Loucy (cell line): Measurements from ENCODE around the gene C10orf67.

Experiments used
- H2AFZ ChIP-seq: fragments of 200-600 bp; sonication (generic); 2 replicates; pipeline ENCODE4 v1.6.0; 2016; ENCODE audit warnings: antibody characterized with exemption, mild to moderate bottlenecking, low read length, moderate library complexity
- H3F3A ChIP-seq: fragments of 200-600 bp; 2 replicates; pipeline ENCODE4 v1.6.0; 2016; ENCODE audit warnings: antibody characterized with exemption, low read depth, mild to moderate bottlenecking
- H3K27me3 ChIP-seq: fragments of 200-600 bp; sonication (generic); 2 replicates; pipeline ENCODE4 v1.6.1; 2014; ENCODE audit warnings: low read length, mild to moderate bottlenecking; ENCODE audit not compliant: insufficient read depth, poor library complexity, severe bottlenecking
- H3K36me3 ChIP-seq: fragments of 200-600 bp; sonication (generic); 2 replicates; pipeline ENCODE4 v1.6.1; 2016; ENCODE audit warnings: low read length; ENCODE audit not compliant: insufficient read depth
- H3K4me1 ChIP-seq: fragments of 200-600 bp; sonication (generic); 2 replicates; pipeline ENCODE4 v1.5.1; 2014; ENCODE audit warnings: low read length, mild to moderate bottlenecking; ENCODE audit not compliant: insufficient read depth, poor library complexity, severe bottlenecking
- H3K4me2 ChIP-seq: fragments of 200-600 bp; sonication (generic); 2 replicates; pipeline ENCODE4 v1.6.0; 2014; ENCODE audit warnings: antibody characterized with exemption, low read length, low read depth, mild to moderate bottlenecking; ENCODE audit not compliant: poor library complexity, severe bottlenecking
- H3K4me3 ChIP-seq: fragments of 200-600 bp; sonication (generic); 2 replicates; pipeline ENCODE4 v1.5.1; 2014; ENCODE audit warnings: low read length, mild to moderate bottlenecking, mixed read lengths; ENCODE audit not compliant: poor library complexity, severe bottlenecking
- H3K79me2 ChIP-seq: fragments of 200-600 bp; sonication (generic); 2 replicates; pipeline ENCODE4 v1.6.1; 2014; ENCODE audit warnings: low read length; ENCODE audit not compliant: insufficient read depth
- H3K9ac ChIP-seq: fragments of 200-600 bp; sonication (generic); 2 replicates; pipeline ENCODE4 v1.6.0; 2014; ENCODE audit warnings: mild to moderate bottlenecking, low read depth, low read length, moderate library complexity; ENCODE audit not compliant: poor library complexity, severe bottlenecking
- H3K9me2 ChIP-seq: fragments of 200-600 bp; sonication (generic); replicated peaks from 2 replicates; pipeline ENCODE4 v1.6.1; 2016; ENCODE audit warnings: low read depth, low read length, mixed read lengths
- H3K9me3 ChIP-seq: fragments of 200-600 bp; sonication (generic); 2 replicates; pipeline ENCODE4 v1.6.1; 2014; ENCODE audit warnings: mild to moderate bottlenecking, antibody characterized with exemption, low read length, low read depth; ENCODE audit not compliant: insufficient read depth
- H4K20me1 ChIP-seq: fragments of 200-600 bp; sonication (generic); 2 replicates; pipeline ENCODE4 v1.6.0; 2014; ENCODE audit warnings: antibody characterized with exemption, low read length, mild to moderate bottlenecking; ENCODE audit not compliant: insufficient read depth, poor library complexity, severe bottlenecking
- EZH2phosphoT487 ChIP-seq: fragments of 200-600 bp; IDR thresholded peaks from 2 replicates; pipeline ENCODE4 v1.6.1; 2018; ENCODE audit warnings: antibody characterized with exemption, mild to moderate bottlenecking, moderate library complexity, borderline replicate concordance
- TF ChIP-seq, protein P1 (sequence below): fragments of 200-600 bp; sonication (generic); conservative IDR thresholded peaks from 2 replicates; pipeline ENCODE4 v1.5.1; 2014; ENCODE audit warnings: mild to moderate bottlenecking, antibody characterized with exemption, low read length

Gene C10orf67

DNA sequence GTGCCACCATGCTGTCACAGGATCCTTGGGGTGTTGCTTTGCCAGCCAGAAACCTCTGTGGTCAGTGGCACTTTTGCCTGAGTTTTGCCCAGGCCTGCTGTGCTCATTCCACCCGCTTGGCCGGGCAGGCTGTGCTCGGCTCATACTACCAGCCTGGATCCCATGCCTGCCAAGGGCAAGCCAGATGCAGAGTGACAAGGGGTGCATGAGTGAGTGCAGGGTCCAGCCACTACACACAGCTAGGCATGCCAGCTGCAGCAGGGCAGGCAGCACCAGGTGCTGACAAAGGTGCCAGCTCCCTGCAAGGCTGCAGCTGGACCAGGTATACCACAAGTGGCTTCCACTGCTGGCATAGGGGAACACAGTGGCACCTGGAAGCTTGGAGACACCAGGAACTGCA, 28.6 kb downstream of the C10orf67 start:
- Histone ChIP-seq H4K20me1 (no peaks in the 10 kb centered on the region), H3K79me2 (no peaks in the 10 kb centered on the region)
- TF ChIP-seq, protein P1, sequence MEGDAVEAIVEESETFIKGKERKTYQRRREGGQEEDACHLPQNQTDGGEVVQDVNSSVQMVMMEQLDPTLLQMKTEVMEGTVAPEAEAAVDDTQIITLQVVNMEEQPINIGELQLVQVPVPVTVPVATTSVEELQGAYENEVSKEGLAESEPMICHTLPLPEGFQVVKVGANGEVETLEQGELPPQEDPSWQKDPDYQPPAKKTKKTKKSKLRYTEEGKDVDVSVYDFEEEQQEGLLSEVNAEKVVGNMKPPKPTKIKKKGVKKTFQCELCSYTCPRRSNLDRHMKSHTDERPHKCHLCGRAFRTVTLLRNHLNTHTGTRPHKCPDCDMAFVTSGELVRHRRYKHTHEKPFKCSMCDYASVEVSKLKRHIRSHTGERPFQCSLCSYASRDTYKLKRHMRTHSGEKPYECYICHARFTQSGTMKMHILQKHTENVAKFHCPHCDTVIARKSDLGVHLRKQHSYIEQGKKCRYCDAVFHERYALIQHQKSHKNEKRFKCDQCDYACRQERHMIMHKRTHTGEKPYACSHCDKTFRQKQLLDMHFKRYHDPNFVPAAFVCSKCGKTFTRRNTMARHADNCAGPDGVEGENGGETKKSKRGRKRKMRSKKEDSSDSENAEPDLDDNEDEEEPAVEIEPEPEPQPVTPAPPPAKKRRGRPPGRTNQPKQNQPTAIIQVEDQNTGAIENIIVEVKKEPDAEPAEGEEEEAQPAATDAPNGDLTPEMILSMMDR = no peak
- no peak for TF ChIP-seq EZH2phosphoT487

DNA sequence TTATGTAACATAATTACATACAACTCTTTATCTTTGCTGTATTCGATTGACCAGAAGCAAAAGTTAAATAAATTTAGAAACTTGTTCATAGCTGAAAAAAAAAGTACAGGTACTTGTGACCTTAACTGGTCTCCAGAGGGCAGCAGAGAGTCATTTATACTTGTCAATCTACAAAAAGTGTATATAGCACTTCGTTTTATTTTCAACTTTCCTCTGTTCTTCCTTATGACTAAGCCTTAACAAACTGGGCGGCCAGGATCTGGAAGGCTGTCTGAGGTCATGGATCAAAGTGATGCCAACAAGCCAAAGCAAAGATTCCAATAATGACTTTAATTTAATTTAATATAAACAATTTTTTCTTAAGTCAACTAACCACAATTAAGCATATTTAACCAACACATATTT, 29.8 kb downstream of the C10orf67 start:
- Histone ChIP-seq H2AFZ (peak overlapping the region; percentile 24; the same call in 1 of the 2 replicates), H3K9me2 (no peaks in the 10 kb centered on the region), H3K9ac (no peak overlapping the region), H3F3A (no peaks in the 10 kb centered on the region), H3K36me3 (no peaks in the 10 kb centered on the region), H3K79me2 (no peaks in the 10 kb centered on the region), H4K20me1 (no peaks in the 10 kb centered on the region), H3K4me2 (no peak overlapping the region), H3K4me3 (no peak overlapping the region), H3K27me3 (no peaks in the 10 kb centered on the region), H3K9me3 (no peaks in the 10 kb centered on the region), H3K4me1 (no peaks in the 10 kb centered on the region)
- no peak for TF ChIP-seq EZH2phosphoT487
- TF ChIP-seq, protein P1 = peak; percentile 82

More for the DNA sequence above, 28.6 kb downstream of the C10orf67 start:
- H3K36me3 ChIP-seq = no peaks in the 10 kb centered on the region
- H3K4me3 ChIP-seq = no peak overlapping the region
- H2AFZ ChIP-seq = no peak overlapping the region
- H3K4me2 ChIP-seq = no peak overlapping the region
- no peaks in the 10 kb centered on the region for H3K9me2 ChIP-seq
- no peaks in the 10 kb centered on the region for H3K27me3 ChIP-seq
- no peak overlapping the region for H3K9ac ChIP-seq
- H3K4me1 ChIP-seq = no peaks in the 10 kb centered on the region
- H3F3A ChIP-seq = no peaks in the 10 kb centered on the region
- H3K9me3 ChIP-seq = no peaks in the 10 kb centered on the region

DNA sequence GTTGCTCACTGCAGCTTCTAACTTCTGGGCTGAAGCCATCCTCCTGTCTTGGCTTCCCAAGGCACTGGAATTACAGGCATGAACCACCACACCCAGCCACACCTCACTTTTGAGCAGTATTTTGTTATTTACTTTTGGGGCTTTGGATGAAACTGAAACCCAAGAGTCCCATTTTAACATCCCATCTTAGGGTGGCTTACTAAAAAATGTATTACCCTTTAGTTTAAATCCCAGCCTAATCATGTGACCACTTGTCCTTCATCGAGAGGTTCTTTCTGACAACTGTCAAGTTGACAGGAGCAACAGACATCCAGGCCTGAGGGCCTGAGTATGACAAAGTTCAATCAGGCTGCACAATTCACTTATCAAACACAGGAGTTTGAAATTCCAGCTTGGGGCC, 33.6 kb downstream of the C10orf67 start:
- Histone ChIP-seq H2AFZ (no peak overlapping the region), H3K4me1 (no peaks in the 10 kb centered on the region), H3K27me3 (no peaks in the 10 kb centered on the region), H3K9me3 (no peaks in the 10 kb centered on the region), H3K4me2 (no peak overlapping the region), H3K4me3 (no peak overlapping the region), H3K36me3 (no peaks in the 10 kb centered on the region), H3F3A (no peaks in the 10 kb centered on the region), H3K9me2 (no peaks in the 10 kb centered on the region), H3K9ac (no peak overlapping the region), H3K79me2 (no peaks in the 10 kb centered on the region), H4K20me1 (no peaks in the 10 kb centered on the region)
- TF ChIP-seq, protein P1 = no peak
- no peak for TF ChIP-seq EZH2phosphoT487
